GM12875 (cell line): ENCODE results near the gene CACNA1C.
A peak's percentile ranks its signal among the peaks of the same experiment; 100 is the strongest.
"Not testable (repeated sequence)": the region's sequence is repeated elsewhere in the genome, so short reads cannot be mapped to it uniquely, and the experiment has no call there.

Experiments used
- H3K4me3 ChIP-seq: one replicate; pipeline ENCODE4 v1.5.1; 2011; ENCODE audit warnings: low read depth, low read length, control low read depth
- CTCF ChIP-seq: IDR thresholded peaks from 2 replicates; pipeline ENCODE4 v1.5.1; 2011; ENCODE audit warnings: low read depth, mild to moderate bottlenecking, control low read depth, inconsistent platforms, low read length, moderate library complexity, borderline replicate concordance; ENCODE audit not compliant: insufficient read depth

Gene CACNA1C

DNA sequence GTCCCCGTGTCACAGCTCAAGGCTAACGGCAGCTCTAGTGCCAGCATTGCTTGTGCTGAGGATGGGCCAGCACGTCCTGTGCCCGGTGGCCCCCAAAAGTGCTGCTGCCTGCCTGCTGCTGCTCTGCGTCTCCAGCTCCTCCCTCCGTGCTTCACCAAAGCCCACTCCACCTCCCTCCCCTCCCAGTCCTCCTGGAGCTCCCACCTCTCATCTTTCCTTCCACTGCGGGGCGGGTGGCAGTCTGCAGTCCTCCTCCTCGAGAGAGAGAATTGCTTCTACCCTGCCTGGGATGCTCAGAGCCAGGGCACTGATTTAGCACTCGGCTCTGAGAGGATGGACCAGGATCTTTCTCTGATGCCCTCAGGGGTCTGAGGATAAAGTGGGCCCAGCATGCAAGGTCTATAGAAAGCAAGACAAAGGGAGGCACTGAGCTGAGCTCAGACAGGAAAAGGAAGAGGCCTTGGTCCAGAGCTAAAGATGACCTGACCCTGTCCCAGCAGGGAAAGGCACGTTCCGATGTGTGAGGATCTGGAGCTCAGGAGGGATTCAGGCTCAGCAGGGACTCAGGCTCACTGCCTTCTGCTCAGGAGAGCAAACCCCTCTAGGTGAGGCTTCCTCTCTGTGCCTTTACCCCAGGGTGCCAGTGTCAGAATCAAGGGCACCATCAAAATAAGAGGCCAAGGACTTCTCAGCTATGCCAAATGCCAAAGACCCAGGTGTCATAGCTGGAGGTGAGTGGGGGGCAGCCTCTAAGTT is 628.8 kb downstream of the CACNA1C start:
- no peak overlapping the region for H3K4me3 ChIP-seq
- TF ChIP-seq CTCF: no peak

GRCh38 chr12:2682296-2683251 is 629.8 kb downstream of the CACNA1C start:
- no peak overlapping the region for H3K4me3 ChIP-seq
- TF ChIP-seq CTCF: peak; percentile 31; the same call in 1 of the 2 replicates

DNA sequence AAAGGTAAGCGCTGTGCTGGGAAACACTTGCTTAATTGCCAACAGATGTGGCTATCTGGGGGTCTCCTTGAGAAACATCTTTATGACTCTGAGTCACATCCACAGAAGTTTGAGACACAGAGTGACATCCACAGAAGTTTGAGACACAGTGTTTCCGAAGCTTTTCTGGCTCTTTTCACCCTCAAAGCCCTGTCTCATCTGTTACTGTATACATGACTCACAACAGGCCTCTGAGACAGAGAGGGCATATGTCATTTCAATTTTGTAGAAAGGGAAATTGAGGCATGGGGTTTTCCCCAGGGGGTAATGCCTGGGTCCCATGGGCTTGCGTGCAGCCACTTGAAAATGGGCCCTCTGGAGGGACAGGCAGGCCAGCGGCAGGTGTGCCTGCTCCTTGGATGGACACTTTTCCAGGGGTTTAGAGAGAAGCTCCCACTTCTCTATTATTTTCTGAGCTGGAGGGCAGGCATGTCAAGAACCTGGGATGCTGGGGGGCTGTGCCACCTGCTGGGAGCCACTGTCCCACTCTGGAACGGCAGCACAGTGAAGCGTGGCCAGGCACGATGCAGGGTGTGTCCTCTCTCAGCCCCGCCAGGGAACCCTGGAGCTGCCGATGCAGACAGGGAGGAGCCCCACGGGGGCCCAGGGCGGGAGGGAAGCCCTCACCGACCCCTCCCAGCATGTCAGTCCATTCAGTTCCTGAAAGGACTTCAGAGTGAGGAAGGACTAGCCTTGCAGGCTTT is 630.7 kb downstream of the CACNA1C start:
- no peak for TF ChIP-seq CTCF
- H3K4me3 ChIP-seq: no peak overlapping the region

- H3K4me3 ChIP-seq: not testable (repeated sequence)
Observed at GRCh38 chr12:2684026-2684325, 631.2 kb downstream of the CACNA1C start.

DNA sequence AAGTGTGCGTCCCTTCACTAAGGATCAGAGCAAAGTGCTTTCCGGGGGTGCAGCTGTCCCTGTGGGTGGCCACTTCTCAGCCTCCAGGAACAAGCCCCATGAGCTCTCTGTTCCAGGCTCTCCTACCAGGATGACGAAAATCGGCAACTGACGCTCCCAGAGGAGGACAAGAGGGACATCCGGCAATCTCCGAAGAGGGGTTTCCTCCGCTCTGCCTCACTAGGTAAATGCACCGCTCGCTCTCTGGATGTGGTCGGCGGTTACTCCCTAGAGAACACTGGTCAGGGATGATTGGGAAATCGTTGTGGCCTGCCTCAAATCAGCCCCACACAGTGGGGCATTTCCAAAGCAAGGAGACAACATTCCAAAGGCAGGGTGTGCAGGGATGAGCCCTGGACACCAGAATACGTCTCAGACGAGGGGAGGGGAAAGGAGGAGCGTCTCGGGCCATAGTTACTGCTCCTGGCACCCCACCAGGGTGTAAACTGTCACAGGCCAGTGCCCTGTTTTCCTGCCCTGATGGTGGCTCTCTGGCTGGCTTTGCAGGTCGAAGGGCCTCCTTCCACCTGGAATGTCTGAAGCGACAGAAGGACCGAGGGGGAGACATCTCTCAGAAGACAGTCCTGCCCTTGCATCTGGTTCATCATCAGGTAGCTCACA is 633.0 kb downstream of the CACNA1C start:
- not testable (repeated sequence) for H3K4me3 ChIP-seq

GRCh38 chr12:2686280-2686646 is 633.5 kb downstream of the CACNA1C start:
- H3K4me3 ChIP-seq: no peak overlapping the region
- TF ChIP-seq CTCF: no peak

- no peak for TF ChIP-seq CTCF
Observed at GRCh38 chr12:2687058-2687457, 634.3 kb downstream of the CACNA1C start.

DNA sequence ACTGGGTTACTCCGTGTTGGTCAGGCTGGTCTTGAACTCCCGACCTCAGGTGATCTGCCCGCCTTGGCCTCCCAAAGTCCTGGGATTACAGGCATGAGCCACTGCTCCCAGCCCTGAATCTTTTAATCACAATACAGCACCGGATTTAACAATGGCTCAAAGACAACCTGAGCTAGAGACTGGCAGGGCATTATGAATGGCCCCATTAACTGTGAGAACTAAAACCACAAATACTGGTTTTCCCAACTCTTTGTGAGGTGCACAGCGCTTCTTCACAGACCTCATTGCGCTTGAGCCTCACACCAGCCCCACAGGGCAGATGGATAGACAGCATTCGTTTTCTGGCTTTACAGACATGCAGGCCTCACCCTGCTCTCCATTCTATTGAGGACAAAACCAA is 634.9 kb downstream of the CACNA1C start:
- no peak for TF ChIP-seq CTCF
- no peak overlapping the region for H3K4me3 ChIP-seq

More at GRCh38 chr12:2687058-2687457, 634.3 kb downstream of the CACNA1C start:
- no peak overlapping the region for H3K4me3 ChIP-seq
